Retina (tissue), 1 donor: Measurements from ENCODE around the gene LCN9.

Experiments
- DNase-seq: peaks from one replicate; pipeline ENCODE4 v3.0.0-alpha.2; 2016

The LCN9 gene

GRCh38 chr9:135673941-135674340, 10.8 kb downstream of the LCN9 start:
- DNase-seq = no peak

GRCh38 chr9:135674977-135675376, 11.9 kb downstream of the LCN9 start:
- DNase-seq = no peak

GRCh38 chr9:135676891-135677290, 13.8 kb downstream of the LCN9 start:
- DNase-seq = no peak

- no peak for DNase-seq
These were observed 14.6 kb downstream of the LCN9 start for GRCh38 chr9:135677641-135678168.

GRCh38 chr9:135678236-135679017, 15.3 kb downstream of the LCN9 start:
- no peak for DNase-seq

GRCh38 chr9:135680056-135680455, 16.9 kb downstream of the LCN9 start:
- DNase-seq = no peak

- no peak for DNase-seq
These were observed 18.1 kb downstream of the LCN9 start for GRCh38 chr9:135681161-135681560.

- DNase-seq = no peak
These were observed 20.4 kb downstream of the LCN9 start for GRCh38 chr9:135683401-135684034.

GRCh38 chr9:135684691-135685090, 21.6 kb downstream of the LCN9 start:
- DNase-seq = no peak

- DNase-seq = no peak
These were observed 24.1 kb downstream of the LCN9 start for GRCh38 chr9:135687216-135687615.

GRCh38 chr9:135689011-135689410, 25.9 kb downstream of the LCN9 start:
- DNase-seq = no peak

GRCh38 chr9:135690836-135691570, 27.9 kb downstream of the LCN9 start:
- no peak for DNase-seq

GRCh38 chr9:135692410-135692809, 29.3 kb downstream of the LCN9 start:
- no peak for DNase-seq

- DNase-seq = peak; percentile 8
These were observed 30.2 kb downstream of the LCN9 start for GRCh38 chr9:135693265-135693664.

GRCh38 chr9:135693771-135694170, 30.7 kb downstream of the LCN9 start:
- DNase-seq = no peak

GRCh38 chr9:135694414-135694813, 31.3 kb downstream of the LCN9 start:
- DNase-seq = peak; percentile 16

- peak; percentile 5 for DNase-seq
These were observed 31.9 kb downstream of the LCN9 start for GRCh38 chr9:135695036-135695435.

- DNase-seq = no peak
These were observed 32.5 kb downstream of the LCN9 start for GRCh38 chr9:135695642-135696041.

- DNase-seq = no peak
These were observed 33.3 kb downstream of the LCN9 start for GRCh38 chr9:135696446-135696845.

- DNase-seq = no peak
These were observed 34.1 kb downstream of the LCN9 start for GRCh38 chr9:135697226-135697625.

- no peak for DNase-seq
These were observed 35.1 kb downstream of the LCN9 start for GRCh38 chr9:135698236-135698635.

- DNase-seq = no peak
These were observed 35.7 kb downstream of the LCN9 start for GRCh38 chr9:135698767-135699166.

GRCh38 chr9:135699440-135699839, 36.3 kb downstream of the LCN9 start, which contains the start of gene SOHLH1:
Gene SOHLH1 (minus strand): TSS chr9:135699481. CDS start chr9:135699467, 14 bp downstream.
- DNase-seq = no peak
